VCaP (cell line): ENCODE data around the gene AGAP3.

Experiments
- H3K27ac ChIP-seq: fragments of 450-650 bp; 2 replicates; pipeline ENCODE4 v1.5.1; 2017
- CTCF ChIP-seq: fragments of 450-650 bp; conservative IDR thresholded peaks from 2 replicates; pipeline ENCODE4 v1.5.1; 2017; ENCODE audit warnings: mild to moderate bottlenecking, moderate library complexity

The AGAP3 gene

GRCh38 chr7:151191544-151191943, 105.3 kb downstream of the AGAP3 start:
- no peak overlapping the region for H3K27ac ChIP-seq
- no peak for TF ChIP-seq CTCF

DNA sequence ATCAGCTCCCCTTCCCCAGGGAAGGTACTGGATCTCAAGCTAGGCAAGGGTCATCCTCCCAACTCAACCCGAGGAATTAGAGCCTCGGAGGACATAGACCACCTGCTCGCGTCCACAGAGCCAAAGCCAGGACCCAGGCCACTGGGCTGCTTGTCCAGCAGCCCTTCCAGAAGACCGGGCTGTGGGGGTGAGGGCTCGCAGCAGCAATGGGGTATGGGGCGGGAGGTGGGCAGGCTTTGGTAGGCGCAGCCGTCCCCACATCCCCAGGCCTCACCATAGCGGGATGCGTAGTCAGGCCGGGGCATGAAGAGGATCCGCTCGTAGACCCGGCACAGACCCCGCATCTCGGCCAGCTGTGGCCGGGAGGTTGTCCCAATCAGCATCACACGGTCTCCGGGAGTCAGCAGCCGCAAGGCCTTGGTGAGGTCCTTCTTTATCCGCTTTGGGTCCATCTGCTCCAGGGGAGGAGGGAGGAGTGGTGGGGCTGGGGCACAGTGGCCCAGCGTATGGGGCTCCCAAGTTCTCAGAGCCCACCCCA, 105.8 kb downstream of the AGAP3 start:
- no peak for TF ChIP-seq CTCF
- no peak overlapping the region for H3K27ac ChIP-seq

GRCh38 chr7:151193203-151193978, 107.1 kb downstream of the AGAP3 start:
- no peak for TF ChIP-seq CTCF

More at GRCh38 chr7:151193203-151193978, 107.1 kb downstream of the AGAP3 start:
- H3K27ac ChIP-seq, result no peak overlapping the region
